PFSK-1 (cell line): ENCODE results near the gene CERS2.

Experiments used
- FOXP2 ChIP-seq: optimal IDR thresholded peaks from 2 replicates; pipeline ENCODE3; 2011; ENCODE audit warnings: borderline replicate concordance, control low read depth, inconsistent platforms; ENCODE audit not compliant: insufficient read depth; ENCODE audit errors: extremely low read length, extremely low read depth
- POLR2AphosphoS5 ChIP-seq: IDR thresholded peaks from 2 replicates; pipeline ENCODE4 v1.6.1; 2012; ENCODE audit warnings: low read depth, mild to moderate bottlenecking, control low read depth, low read length, moderate library complexity
- SIN3A ChIP-seq: IDR thresholded peaks from 2 replicates; pipeline ENCODE4 v1.6.1; 2012; ENCODE audit warnings: mild to moderate bottlenecking, low read length, moderate library complexity, borderline replicate concordance; ENCODE audit not compliant: insufficient read depth
- TAF1 ChIP-seq: IDR thresholded peaks from 2 replicates; pipeline ENCODE4 v1.6.1; 2012; ENCODE audit warnings: low read length, control low read depth, borderline replicate concordance; ENCODE audit not compliant: insufficient read depth
- TF ChIP-seq, protein P1 (sequence below), 2 experiments: IDR thresholded peaks; 2 replicates each; pipeline versions ENCODE4 v1.6.1 to v1.8.0; 2011 to 2012; ENCODE audit warnings: low read depth in 2 of 2, low read length in 2 of 2, control low read depth in 1 of 2, inconsistent platforms in 1 of 2, mild to moderate bottlenecking in 1 of 2, moderate library complexity in 1 of 2; ENCODE audit not compliant: insufficient read depth in 1 of 2

CERS2 gene

DNA sequence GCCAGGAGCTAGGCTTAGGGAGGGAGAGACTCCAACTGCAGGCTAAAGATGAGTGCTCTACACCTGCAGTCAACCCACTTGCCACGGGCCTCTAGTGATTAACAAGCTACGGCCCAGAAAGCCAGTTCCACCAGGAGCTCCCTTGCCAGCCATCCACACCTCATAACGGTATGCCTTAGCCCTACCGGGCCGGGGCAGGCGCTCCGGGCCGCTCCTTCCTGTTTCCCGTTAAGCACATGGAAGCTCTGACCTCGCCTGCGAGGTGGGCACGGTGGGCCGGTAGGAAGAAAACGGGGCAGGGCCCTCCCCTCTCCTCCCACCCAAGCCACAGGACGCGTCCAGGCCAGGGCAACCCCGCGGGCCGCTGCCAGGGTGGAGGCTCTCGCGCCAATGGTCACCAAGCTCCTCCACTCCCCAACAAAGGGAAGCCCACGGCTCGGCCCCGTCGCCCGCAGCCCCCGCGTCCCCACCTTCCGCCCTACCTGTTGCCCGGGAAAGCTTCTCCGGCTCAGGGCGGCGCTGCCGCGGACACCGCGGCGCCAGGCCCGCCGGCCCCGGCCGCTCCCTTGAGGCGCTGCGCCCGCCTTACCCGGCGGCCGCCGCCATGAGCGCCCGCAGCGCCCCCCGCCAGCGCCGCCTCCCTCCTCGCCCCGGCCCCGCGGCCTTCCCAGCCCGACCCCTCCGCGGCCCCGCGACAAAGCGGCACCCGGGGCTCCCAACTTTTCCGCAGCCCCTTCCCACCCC is 627 bp downstream of the CERS2 start:
- no peak for TF ChIP-seq FOXP2
- TF ChIP-seq, protein P1, sequence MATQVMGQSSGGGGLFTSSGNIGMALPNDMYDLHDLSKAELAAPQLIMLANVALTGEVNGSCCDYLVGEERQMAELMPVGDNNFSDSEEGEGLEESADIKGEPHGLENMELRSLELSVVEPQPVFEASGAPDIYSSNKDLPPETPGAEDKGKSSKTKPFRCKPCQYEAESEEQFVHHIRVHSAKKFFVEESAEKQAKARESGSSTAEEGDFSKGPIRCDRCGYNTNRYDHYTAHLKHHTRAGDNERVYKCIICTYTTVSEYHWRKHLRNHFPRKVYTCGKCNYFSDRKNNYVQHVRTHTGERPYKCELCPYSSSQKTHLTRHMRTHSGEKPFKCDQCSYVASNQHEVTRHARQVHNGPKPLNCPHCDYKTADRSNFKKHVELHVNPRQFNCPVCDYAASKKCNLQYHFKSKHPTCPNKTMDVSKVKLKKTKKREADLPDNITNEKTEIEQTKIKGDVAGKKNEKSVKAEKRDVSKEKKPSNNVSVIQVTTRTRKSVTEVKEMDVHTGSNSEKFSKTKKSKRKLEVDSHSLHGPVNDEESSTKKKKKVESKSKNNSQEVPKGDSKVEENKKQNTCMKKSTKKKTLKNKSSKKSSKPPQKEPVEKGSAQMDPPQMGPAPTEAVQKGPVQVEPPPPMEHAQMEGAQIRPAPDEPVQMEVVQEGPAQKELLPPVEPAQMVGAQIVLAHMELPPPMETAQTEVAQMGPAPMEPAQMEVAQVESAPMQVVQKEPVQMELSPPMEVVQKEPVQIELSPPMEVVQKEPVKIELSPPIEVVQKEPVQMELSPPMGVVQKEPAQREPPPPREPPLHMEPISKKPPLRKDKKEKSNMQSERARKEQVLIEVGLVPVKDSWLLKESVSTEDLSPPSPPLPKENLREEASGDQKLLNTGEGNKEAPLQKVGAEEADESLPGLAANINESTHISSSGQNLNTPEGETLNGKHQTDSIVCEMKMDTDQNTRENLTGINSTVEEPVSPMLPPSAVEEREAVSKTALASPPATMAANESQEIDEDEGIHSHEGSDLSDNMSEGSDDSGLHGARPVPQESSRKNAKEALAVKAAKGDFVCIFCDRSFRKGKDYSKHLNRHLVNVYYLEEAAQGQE (IDR thresholded peaks at IDR 0.05; ENCODE audit: insufficient read depth in 1 of 2, low read depth in 2 of 2, low read length in 2 of 2), result no peak
- no peak for TF ChIP-seq TAF1
- peak; percentile 45; the same call in 1 of the 2 replicates for TF ChIP-seq SIN3A
- TF ChIP-seq POLR2AphosphoS5, result no peak

- no peak; the same call in 1 of the 2 replicates for TF ChIP-seq POLR2AphosphoS5
- no peak for TF ChIP-seq FOXP2
- TF ChIP-seq, protein P1 (IDR thresholded peaks at IDR 0.05; ENCODE audit: insufficient read depth in 1 of 2, low read depth in 2 of 2, low read length in 2 of 2), result no peak
- no peak for TF ChIP-seq TAF1
- no peak for TF ChIP-seq SIN3A
Observed at GRCh38 chr1:150973258-150973835, 1.3 kb downstream of the CERS2 start.

DNA sequence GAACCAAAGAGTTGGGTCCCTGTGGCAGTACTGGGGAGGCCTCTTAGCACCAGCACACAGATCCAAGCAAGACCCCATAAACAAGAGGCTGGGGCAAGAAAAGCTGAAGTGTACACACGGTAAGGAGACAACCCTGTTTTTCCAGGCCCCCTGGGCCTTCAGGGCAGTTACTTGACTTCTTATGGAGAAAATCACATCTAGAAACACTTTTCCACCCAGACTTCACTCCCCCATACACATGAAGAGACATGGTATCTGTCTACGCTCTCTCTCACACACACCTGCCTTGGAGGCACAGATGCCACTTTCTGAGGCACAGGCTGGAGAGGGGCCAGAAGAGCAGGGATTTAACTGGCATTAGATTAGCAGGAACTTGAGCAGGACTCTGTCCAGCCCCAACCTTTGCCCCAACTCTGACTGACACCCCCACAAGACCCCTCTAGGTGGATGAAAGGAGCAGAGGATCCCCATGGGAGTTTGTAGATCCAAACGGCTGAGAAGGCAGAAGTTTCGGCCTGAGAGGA is 2.2 kb downstream of the CERS2 start:
- peak; percentile 19; the same call in 1 of the 2 replicates for TF ChIP-seq POLR2AphosphoS5
- TF ChIP-seq TAF1, result no peak

DNA sequence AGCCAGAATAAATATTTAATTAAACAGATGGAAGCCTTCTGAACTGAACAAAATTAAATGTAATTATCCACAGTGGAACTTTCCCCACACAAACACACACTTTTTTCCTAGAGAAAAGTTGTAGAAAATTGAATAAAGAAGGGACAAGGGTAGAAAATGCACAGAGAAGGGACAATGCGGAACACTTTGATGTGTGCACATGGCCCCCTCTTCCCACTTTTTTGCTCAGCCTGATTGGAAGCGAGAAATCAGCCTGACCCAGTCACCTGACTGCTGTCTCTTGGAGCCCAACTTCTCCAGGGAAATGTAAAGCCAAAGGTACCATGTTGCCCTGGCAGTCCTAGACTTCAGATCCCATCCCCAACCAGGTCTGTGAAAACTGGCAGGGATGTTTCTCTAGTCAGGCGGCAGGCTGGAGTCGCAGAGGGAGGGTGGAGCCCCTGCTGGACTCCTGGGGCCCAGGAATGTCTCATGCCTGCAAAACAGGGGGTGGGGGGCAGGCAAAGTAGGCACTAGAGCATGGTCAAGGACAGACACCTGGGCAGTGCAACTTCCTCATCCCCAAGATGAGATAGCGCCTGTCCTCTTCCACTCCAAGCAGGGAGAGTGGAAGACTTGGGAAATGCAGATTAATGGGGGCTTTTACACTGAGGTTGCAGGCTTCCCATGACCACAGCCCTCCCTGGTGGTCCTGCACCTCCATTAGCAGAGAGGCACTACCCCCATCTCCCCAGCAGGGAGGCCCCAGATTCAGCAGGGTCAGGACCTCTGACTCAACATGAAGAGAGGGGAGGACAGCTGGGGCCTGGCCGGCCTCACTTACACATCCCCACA is 2.8 kb downstream of the CERS2 start:
- TF ChIP-seq FOXP2 (no peak), SIN3A (no peak), POLR2AphosphoS5 (no peak), TAF1 (no peak)
- TF ChIP-seq, protein P1 (IDR thresholded peaks at IDR 0.05; ENCODE audit: insufficient read depth in 1 of 2, low read depth in 2 of 2, low read length in 2 of 2), result no peak

GRCh38 chr1:150970808-150971582 is 3.6 kb downstream of the CERS2 start:
- no peak for TF ChIP-seq SIN3A
- TF ChIP-seq TAF1, result no peak
- TF ChIP-seq, protein P1 (IDR thresholded peaks at IDR 0.05; ENCODE audit: insufficient read depth in 1 of 2, low read depth in 2 of 2, low read length in 2 of 2), result no peak
- 0 out of 2 replicates have a peak, but pooled peaks have one; percentile 22 for TF ChIP-seq POLR2AphosphoS5
